ENCODE measurements around the gene MCEE. TPM values are rescaled to one million over a fixed set of nuclear protein-coding genes. Genes with fewer than 3 reads are reported as not detected.

Gene MCEE
- total RNA-seq, 1 experiment from 2014 or later: 15.4 TPM

Small RNAs within 50 kb of the gene (small RNA-seq; reads per million reads assigned to genes)
- gene AC007881.1: 0 reads per million in 2 experiments

Other genes with a start within 250 kb of the MCEE start
- 3.7 and 3.9 TPM in 2 replicates for gene VAX2, start 229.7 kb downstream of the MCEE start, total RNA-seq (2014; rRNA removed; shearing (Covaris generic))
- gene ATP6V1B1, start 194.3 kb downstream of the MCEE start, total RNA-seq (2014; rRNA removed; shearing (Covaris generic)): 2.3 and 3.7 TPM in 2 replicates
- gene ANKRD53, start 151.6 kb downstream of the MCEE start, total RNA-seq (2014; rRNA removed; shearing (Covaris generic)): not detected in 2 replicates
- 27.6 and 31.6 TPM in 2 replicates for gene TEX261, start 135.4 kb downstream of the MCEE start, total RNA-seq (2014; rRNA removed; shearing (Covaris generic))
- gene NAGK, start 61.6 kb downstream of the MCEE start, total RNA-seq (2014; rRNA removed; shearing (Covaris generic)): 15.4 and 19.5 TPM in 2 replicates
- 29.9 and 35.4 TPM in 2 replicates for gene MPHOSPH10, start 405 bp upstream of the MCEE start, total RNA-seq (2014; rRNA removed; shearing (Covaris generic))
- gene PAIP2B, start 96.9 kb upstream of the MCEE start, total RNA-seq (2014; rRNA removed; shearing (Covaris generic)): 0.55 and 0.97 TPM in 2 replicates
- 127 and 137 TPM in 2 replicates for gene ZNF638, start 201.6 kb upstream of the MCEE start, total RNA-seq (2014; rRNA removed; shearing (Covaris generic))

Data from NCI-H460 (cell line).